Activated T-helper 9 cell treated with anti-CD3 and anti-CD28 coated beads, Interleukin-2, amount 50 U/mL, for 16 hours (primary cell): ENCODE results near the gene PROSER1.
"Not testable (repeated sequence)": the region's sequence is repeated elsewhere in the genome, so short reads cannot be mapped to it uniquely, and the experiment has no call there.

Experiments
- DNase-seq: peaks from one replicate; pipeline ENCODE4 v3.0.0-alpha.2; 2020; ENCODE audit warnings: low read depth

Gene PROSER1

DNA sequence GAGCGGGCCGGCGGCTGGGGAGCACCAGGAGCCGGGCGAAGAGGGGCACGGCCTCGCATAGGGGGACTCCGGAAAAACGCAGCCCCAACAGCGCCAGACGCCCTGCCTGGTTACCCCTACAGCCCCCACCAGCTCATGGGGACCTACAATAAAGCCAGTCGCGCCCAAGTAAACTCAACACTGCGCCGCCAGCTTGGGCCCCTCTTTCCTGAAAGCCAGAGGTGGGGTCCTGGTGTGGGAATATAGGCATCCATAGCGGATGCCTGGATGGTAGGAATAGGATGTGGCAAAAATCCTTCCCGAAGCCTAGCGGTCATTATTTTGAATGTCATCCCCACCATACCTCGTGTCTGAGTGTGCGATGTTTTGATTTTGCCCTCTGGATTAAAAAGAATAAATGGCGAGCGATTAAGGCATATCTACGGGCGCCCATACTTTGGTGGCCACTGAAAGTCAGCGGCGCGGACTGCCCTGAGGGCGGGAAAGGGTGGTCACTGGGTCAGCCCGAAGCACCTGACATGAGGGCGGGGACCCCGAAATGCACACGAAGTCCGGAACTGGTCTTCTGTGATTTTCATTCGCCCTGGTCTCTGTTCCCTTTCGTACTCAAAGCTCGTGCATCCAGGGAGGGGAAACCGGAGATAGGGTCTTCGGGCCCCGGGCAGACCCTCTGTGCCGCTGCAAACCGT lies at the start of gene PROSER1, which contains the start of gene NHLRC3:
PROSER1 (minus strand) TSS at position 210 of the 689 bp plus-strand sequence. CDS start 847 bp downstream, outside the sequence.
NHLRC3 (plus strand) TSS at position 577 of the 689 bp plus-strand sequence. CDS start 184 bp downstream, outside the sequence.
- DNase-seq, result peak; percentile 65

DNA sequence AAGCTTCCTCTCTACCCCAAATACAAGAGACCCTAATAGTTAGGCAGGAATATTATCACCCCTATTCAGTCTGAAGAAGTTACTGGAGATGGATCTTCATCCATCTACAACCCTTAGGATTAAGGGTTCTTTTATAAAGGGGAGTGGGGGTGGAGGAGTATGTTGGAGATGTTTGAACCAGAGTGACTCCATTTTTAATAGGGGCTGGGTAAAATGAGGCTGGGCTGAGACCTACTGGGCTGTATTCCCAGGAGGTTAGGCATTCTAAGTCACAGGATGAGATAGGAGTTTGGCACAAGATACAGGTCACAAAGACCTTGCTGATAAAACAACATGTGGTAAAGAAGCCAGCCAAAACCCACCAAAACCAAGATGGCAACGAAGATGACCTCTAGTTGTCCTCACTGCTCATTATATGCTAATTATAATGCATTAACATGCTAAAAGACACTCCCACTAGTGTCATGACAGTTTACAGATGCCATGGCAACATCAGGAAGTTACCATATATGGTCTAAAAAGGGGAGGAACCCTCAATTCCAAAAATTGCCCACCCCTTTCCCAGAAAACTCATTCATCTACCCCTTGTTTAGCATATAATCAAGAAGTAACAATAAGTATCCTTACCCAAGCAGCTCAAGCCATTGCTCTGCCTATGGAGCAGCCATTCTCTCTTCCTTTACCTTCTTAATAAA lies 48.5 kb upstream of the PROSER1 start:
- not testable (repeated sequence) for DNase-seq

DNA sequence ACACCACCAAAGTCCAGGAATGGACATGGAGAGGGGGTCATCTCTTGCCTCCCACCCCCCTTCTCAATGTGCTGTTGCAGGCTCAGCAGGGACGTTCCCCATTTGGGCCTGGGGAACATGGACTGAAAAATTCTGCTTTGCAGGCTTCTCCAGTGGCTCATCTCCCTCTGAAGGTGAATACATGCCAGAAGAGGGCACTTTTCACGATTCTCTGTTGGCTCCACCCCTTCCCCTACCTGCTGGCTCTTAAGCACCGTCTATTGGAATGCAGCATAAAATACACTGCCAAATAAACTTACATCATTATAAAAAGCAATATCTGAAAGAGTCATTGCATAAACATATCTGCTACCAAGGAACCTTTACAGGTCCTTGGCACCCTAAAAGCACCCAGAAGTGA lies 36.1 kb upstream of the PROSER1 start:
- no peak for DNase-seq

DNA sequence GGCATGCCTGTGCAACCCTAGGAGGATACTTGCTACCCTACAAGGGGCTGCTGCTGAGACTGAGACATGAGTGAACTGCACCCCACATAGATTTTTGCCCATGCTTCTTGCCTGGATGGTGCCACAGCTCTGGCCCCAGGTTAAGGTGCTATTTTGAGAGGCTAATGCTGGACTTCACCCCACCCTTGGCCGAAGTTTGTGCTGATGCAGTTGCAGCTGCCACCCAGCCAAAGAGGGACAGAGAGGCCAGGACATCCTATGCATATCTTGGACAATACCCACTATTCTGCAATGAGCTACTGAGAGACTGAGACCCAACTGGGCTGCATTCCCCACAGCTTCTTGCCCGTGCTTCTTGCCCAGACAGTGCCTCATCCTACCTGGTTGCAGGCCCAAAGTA lies 35.0 kb upstream of the PROSER1 start:
- no peak for DNase-seq

DNA sequence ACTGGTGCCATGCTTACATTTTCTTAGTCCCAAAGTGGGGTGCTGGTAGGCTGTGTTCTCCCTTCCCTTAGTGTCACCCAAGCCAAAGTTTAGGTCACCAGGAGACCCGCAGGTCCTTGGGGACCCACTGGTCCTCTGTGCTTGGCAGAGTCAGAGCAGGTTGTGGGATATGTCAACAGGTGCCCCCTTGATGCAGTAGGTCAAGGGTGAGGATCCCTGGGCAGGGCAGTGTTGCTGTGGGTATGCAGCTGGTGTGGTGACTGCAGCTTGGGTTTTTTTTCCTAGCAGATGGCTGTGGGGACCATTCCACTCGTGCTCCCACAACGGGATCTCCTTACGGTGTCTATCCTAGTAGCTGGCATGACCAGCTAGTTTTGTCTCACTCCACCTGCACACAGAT lies 24.1 kb upstream of the PROSER1 start:
- DNase-seq, result no peak

DNA sequence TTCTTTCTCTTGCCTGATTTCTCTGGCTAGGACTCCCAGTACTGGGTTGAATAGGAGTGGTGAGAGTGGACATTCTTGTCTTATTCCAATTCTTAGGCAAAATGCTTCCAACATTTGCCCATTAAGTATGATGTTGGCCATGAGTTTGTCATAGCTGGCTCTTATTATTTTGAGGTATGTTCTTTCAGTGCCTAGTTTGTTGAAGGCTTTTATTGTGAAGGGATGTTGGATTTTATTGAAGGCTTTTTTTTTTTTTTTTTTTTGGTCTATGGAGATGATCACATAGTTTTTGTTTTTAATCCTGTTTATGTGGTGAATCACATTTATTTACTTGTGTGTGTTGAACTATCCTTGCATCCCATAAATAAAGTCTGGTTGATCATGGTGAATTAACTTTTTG lies 20.2 kb upstream of the PROSER1 start:
- no peak for DNase-seq

DNA sequence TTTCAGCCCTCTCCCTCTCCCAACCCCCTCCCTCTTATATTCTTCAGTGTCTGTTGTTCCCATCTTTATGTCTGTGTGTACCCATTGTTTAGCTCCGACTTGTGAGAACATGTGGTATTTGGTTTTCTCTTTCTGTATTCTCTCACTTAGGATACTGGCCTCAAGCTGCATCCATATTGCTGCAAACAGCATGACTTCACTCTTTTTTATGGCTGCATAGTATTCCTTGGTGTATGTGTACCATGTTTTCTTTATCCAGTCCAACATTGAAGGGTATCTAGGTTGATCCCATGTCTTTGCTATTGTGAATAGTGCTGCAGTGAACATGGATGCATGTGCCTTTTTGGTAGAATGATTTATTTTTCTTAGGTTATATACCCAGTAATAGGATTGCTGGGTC lies 18.1 kb upstream of the PROSER1 start:
- DNase-seq, result no peak

DNA sequence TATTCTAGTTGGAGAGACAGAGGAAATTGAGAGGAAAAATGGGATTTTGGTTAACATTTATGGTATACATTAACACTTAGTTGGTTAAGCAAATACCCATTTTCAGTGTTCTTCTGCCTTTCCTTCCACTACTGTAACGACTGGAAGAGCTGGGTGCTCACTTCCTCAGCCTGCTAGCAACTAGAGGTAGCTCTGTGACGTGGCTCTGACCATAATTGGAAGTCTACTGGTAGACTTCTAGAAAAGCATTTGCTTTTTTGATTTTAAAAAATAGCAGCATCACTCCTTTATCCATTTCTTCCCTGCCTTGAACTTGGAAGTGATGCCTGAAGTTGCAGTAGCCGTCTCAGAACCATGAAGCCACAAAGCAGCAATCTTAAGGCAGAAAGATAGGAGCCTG lies 16.2 kb upstream of the PROSER1 start:
- no peak for DNase-seq

DNA sequence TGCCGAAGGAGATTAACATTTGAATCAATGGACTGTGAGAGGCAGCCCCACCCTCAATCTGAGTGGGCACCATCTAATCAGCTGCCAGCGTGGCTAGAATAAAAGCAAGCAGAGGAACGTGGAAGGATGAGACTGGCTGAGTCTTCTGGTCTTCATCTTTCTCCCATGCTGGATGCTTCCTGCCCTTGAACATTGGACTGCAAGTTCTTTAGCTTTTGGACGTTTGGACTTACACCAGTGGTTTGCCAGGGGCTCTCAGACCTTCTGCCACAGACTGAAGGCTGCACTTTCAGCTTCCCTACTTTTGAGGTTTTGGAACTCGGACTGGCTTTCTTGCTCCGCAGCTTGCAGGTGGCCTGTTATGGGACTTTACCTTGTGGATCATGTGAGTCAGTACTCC lies 15.1 kb upstream of the PROSER1 start:
- DNase-seq, result no peak

DNA sequence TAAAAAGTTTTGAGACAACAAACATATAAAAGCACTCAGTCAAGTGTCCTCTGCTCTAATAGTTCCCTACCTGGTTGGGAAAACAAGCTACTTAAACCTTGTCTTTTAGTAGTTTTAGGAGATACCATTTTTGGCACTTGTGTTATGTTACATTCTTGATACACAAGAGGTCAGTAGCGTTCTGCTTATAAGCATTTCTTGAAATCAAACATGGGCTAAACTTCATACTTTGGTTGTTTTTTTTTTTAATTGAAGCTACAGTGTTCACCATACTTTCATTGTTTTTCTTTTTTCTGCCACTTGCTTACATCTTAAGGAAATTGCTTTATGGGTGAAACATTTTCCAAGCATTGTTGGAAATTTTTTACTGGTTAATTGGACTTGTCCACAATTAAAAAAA lies 13.3 kb upstream of the PROSER1 start:
- no peak for DNase-seq

DNA sequence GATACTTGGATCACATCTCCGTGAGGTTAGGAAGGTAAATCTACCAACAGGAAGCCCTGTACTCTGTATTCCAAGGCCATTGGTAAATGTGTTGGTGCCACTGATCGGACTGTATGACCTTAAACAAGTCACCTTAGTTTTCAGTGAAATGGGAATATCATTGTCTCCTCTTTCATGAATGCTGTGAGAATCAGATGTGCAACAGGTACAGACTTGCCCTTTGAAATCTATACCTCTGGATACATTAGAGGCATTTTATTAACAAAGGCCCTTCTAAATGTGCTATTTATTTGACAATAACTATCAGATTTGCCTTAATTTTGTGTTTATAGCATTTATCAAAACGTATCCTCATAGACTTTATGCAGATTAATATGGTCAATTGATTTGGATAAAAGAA lies 11.4 kb upstream of the PROSER1 start:
- no peak for DNase-seq

DNA sequence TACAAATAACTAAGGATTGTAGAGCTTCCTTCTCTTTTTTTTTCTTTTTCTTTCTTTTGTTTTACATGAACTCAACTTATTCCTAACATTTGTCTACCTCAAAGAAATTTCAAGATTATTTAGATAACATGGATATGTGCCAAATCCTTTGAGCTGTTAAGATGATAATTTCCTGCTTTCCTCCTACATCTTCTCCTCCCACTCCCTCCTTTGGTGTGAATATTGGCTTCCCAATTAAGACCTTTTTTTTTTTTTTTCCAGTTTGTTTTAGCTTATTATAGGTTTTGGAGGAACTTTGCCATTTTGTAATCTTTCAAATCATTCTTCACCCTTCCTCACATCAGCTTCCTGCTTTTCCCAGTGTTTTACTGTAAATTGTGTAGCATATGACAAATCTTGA lies 10.9 kb upstream of the PROSER1 start:
- DNase-seq, result no peak

DNA sequence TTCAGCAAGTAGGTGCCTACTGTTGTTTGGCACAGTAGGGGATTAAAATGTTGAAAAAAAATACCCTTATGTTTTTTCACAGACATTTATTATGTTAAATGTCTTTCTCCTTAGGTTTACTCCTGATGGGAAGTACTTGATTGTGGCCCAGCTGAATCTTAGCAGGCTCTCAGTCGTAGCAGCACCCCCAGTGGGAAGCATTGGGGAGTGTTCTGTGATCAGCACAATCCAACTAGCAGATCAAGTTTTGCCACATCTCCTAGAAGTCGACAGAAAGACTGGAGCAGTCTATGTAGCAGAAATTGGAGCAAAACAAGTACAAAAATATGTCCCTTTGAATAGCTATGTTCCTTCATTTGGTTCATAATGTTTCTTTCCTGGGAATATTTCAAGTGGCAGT lies 9.7 kb upstream of the PROSER1 start:
- no peak for DNase-seq

DNA sequence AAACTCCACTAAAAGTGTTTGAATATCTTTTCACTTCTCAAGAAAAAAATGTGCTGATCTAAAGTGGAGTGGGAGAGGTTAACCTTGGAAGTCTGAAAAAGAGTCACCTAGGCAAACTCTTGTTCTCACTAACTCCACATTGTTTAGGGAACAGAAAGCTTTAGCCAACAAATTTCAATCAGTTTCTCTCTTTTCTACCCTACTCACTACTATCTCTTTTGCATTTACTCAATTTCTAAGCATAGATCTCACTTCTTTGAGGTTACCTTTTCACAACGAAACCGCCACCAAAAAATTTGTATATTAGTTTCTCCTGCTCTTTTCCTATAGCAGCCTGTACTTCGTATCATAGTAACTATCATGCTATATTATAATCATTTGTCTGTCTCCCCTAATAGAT lies 6.6 kb upstream of the PROSER1 start:
- DNase-seq, result no peak

DNA sequence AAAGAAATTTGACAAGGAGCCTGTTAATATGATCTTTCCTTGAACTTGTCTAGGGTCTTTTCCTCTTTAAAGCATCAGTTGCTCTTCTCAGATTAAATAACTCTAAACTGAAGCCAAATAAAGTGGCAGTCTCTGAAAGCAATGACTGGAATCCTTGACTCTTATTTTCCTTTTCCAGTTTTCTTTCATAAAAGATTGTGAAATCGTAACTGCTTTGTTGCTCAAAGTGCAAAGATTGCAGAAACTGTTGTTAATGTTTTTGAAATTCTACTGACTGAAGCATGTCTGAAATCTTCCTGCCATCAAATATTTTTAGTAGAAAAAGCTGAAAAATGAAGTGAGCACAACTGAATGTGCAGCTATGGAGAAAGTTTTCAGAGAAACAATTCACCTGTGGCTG lies 2.3 kb upstream of the PROSER1 start:
- no peak for DNase-seq

DNA sequence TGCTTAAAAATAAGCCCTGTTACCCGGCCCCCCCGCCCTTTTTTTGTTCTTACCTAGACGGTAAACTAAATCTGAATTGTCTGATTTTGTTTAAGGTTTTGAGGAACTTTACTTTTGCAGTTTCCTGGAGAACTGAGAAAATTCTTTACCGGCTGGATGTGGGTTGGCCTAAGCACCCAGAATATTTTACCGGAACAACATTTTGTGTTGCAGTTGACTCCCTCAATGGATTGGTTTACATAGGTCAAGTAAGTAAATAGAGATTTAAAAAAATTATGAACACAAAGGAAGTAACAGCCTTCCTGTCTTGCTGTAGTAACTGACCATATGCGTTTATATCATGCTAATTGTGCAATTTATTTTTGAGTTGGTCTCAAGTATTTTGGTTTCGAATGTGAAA lies 1.2 kb upstream of the PROSER1 start:
- no peak for DNase-seq

DNA sequence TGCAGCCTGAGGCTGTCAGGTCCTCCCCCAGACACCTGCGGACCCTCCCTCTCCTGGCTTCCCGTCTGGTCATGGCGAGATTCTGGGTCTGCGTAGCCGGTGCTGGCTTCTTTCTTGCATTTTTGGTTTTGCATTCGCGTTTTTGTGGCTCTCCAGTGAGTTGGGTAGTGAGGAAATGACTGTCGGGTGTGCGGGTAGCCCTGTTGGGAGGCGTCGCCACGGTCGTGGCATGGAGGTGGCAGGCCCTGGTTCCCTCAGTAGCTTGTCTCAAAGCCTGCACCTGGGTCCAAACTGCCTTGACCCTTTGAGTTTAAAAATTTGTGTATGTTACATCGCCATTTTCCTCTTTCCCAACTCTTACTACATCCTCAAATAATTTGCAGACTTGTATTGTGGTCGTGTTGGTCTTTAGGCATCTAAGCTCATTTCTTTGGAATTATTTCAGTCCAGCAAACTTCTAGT lies 711 bp upstream of the PROSER1 start:
- peak; percentile 42 for DNase-seq

DNA sequence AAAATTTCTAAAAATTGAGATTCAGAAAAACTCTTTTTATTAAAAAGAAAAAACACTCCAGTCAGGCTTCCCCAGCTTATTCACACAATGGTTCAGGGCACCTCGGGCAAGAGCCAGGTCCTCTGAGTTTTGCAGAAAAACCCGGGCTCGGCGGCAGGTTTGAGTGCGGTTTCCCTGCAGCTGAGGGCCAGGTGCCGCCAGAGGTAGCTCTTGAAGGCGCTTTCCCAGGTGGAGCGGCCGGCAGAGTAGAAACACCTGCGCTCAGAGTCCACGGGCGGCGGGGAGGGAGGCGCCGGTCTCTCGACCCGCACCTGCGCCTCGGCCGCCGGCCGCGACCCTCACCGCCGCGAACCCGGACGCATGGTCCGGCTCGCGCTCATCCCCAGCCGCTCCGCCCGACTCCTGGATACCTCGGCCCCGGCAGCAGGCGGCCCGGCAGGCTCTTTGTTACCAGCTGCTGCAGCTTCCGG lies 444 bp downstream of the PROSER1 start:
- no peak for DNase-seq

DNA sequence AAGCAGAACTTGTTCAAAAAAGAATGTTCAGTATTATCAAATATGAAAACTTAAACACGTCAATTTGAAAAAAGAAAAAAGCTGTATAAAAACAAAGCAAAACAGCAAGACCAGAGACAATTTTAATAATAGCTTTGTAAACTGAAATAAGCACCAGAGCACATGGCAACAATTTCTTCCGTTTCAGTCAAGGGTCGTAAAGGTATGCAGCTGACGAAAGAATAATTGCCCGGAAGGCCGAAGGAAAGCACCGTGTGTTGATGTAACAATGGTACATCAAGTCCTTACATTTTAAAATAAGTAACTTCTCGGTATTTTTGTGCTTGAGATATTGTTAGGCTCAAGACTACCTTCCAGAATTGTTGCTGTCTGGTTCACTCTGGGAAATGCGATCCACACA lies 1.7 kb downstream of the PROSER1 start:
- DNase-seq, result no peak

DNA sequence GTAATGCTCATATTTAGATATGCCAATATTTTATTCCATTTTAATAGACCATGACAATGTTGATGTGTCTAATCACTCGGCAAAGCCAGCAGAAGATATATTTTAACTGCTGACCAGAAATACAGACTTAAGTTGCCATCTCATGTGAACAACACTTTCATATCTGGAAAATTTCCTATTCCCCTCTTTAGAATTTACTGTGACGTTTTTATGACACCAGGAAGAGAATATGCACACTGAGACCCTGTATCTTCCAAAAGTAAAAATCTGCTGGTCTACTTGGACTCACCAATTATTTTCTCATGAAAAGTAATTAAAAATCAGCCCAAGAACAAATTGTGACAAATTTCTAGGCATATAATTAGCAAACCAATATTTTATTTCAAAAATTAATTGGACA lies 2.1 kb downstream of the PROSER1 start:
- no peak for DNase-seq

DNA sequence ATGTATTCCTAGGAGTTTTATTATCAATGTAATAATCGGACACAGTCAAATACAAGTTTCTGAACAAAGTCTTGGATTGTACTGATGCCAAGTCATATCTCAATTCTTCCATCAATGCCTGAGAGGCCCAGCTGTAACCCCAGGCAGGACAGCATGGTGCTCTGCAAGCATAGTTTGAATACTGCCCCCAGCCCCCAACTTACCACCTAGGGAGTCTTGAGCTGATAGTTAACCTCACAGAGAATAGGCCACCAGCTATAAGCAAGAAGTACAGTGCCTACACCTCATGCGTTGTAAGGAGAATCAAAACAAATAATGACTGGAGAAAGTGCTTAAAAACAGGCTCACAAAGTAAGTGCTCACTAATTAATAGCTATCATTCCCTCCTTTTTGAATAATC lies 2.7 kb downstream of the PROSER1 start:
- DNase-seq, result no peak

DNA sequence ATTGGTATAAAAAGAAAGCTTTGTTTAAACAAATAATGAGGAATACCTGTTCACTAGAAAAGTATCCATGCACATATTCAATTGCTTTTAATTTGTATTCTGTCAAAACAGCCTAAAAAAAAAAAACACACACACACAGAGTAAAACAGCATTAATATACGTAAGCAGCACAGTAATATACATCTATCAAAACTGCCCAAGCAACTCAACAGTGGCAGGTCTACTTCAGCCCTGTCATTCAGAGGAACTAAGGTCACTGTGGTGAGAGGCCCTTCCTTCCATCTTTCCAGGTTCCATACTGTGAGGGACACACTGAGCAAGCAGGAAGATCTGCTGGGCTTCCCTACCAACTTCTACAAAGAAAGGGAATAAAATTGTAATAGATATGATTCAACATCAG lies 3.8 kb downstream of the PROSER1 start:
- no peak for DNase-seq

DNA sequence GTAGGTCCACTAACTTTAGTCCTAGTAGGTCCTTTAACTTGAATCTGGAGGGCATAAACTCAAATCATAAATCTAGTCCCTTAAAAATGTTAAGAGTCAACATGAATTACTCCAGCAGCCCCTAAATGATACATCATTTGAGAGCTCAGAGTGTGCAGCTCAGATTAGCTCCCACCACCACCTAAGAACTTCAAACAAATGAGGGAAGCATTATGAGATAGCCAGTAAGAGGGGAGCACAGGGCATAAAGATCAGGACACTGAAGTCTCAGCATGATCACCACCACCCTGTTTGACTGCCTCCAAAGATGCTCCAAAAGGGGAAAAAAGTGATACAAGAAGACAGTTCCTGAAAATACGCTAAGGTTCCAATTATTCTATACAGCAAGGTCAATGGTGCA lies 5.7 kb downstream of the PROSER1 start:
- no peak for DNase-seq

DNA sequence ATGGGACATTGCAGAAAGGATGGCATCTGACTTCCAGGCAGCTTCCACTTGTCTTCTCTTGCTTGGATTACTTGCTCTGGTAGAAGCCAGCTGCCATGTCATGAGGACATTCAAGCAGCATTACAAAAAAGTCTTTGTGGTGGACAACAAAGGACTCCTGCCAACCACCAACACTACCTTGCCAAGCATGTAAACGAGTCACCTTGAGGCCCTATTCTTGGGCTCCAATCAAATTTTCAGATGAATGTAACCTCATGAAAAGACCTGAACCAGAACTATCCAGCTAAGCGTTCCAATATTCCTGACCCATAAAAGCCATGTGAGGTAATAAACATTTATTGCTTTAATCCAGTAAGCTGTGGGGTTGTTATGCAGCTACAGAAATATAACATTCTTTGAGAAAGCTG lies 12.5 kb downstream of the PROSER1 start:
- no peak for DNase-seq
